MM.1S (cell line): ENCODE data around the gene MET.

Experiments
- CTCF ChIP-seq: fragments of 300-600 bp; sonication (generic); IDR thresholded peaks from 2 replicates; pipeline ENCODE4 v1.5.1; 2016; ENCODE audit warnings: antibody characterized with exemption, low read length, mixed read lengths
- EZH2 ChIP-seq: fragments of 300-600 bp; sonication (generic); optimal IDR thresholded peaks from 2 replicates; pipeline ENCODE3; 2017; ENCODE audit warnings: low read depth, mild to moderate bottlenecking, antibody characterized with exemption, low read length, mixed read lengths

- no peak for TF ChIP-seq CTCF
- no peak for TF ChIP-seq EZH2
These were observed 36.9 kb downstream of the MET start for GRCh38 chr7:116708861-116709260.
